Activated CD4-positive, alpha-beta T cell treated with anti-CD3 and anti-CD28 coated beads, Interleukin-2, Interleukin-6, amounts not matched to agents 100 ng/mL and 50 ng/mL, durations not matched to agents 16 hours and 8 hours (primary cell): ENCODE measurements around the gene LSM11.

Experiments used
- DNase-seq: peaks from one replicate; pipeline ENCODE4 v3.0.0-alpha.2; 2020

Gene LSM11

GRCh38 chr5:157778121-157778805, 34.8 kb downstream of the LSM11 start:
- DNase-seq: no peak

- DNase-seq: no peak
Measured at GRCh38 chr5:157779221-157779620, 35.7 kb downstream of the LSM11 start.

- no peak for DNase-seq
Measured at GRCh38 chr5:157785801-157786200, 42.3 kb downstream of the LSM11 start.

GRCh38 chr5:157793301-157793700, 49.8 kb downstream of the LSM11 start:
- DNase-seq: peak; percentile 47

GRCh38 chr5:157799578-157799977, 56.1 kb downstream of the LSM11 start:
- no peak for DNase-seq

- DNase-seq: no peak
Measured at GRCh38 chr5:157800137-157800536, 56.6 kb downstream of the LSM11 start.

GRCh38 chr5:157802736-157803135, 59.2 kb downstream of the LSM11 start:
- no peak for DNase-seq

GRCh38 chr5:157808043-157808442, 64.5 kb downstream of the LSM11 start:
- no peak for DNase-seq
